NK-92 treated with Interleukin-12 subunit alpha and Interleukin-12 subunit beta, amount 100 ng/mL, for 24 hours (cell line): ENCODE results near the gene GABARAPL2.
"Not testable (repeated sequence)": the region's sequence is repeated elsewhere in the genome, so short reads cannot be mapped to it uniquely, and the experiment has no call there.

Source experiments
- DNase-seq: peaks from one replicate; lab custom pipeline; 2025; lab: John Stamatoyannopoulos, UW

Gene GABARAPL2

DNA sequence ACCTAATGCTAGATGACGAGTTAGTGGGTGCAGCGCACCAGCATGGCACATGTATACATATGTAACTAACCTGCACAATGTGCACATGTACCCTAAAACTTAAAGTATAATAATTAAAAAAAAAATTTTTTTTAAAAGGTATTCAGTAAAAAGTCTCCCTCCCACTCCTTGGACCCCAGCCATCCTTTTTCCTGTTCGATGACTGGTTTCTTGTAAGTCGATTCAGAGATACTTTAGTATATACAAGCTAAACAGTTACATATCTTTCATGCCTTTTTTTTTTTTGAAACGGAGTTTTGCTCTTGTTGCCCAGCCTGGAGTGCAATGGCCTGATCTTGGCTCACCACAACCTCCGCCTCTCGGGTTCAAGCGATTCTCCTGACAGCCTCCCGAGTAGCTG, 25.7 kb downstream of the GABARAPL2 start:
- DNase-seq: not testable (repeated sequence)

GRCh38 chr16:75593308-75593707, 27.1 kb downstream of the GABARAPL2 start:
- DNase-seq: no peak

DNA sequence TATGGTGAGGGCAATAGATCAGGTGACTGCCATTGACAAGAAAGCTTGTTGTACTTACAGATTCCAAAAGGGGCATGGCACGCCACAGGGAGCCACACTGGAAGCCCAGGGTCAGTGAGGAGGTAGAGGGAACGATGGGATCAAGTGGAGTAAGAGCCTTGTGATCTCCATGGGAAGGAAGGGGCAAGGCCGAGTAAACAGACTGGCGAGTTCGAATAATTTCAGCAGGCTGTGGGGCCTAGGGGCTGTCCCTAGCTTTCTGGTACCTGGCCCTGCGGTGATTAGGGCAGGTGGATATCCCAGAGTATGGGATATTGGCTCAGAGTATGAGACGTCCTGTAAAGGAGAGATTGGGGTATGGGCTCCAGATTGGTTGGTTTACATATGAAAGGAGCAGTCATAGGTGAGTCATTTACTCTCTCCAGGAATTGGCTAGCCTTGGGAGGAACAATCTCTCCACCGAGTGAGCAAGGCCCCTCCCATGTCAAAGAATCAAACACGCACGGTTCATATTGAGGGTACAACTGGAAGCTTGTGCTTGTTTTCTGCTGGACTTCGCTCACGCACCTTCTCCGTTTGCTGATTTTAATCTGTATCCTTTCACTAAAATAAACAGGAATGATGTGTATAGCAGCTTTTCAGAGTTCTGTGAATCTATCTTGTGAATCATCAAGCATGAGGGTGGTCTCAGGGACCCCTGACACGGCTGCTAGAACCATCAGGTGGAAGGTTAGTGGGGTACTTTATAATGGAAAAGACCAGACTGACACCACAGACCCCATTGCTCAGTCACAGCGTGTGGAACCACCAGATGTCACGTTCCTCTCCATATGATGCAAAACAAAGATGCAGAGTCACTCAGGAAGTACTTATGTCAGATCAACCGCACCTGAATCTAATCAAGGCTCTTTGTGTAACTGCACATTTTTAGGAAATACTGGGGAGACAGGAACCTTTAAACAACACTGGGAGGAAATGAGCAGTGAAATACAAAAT, 27.9 kb downstream of the GABARAPL2 start:
- no peak for DNase-seq

DNA sequence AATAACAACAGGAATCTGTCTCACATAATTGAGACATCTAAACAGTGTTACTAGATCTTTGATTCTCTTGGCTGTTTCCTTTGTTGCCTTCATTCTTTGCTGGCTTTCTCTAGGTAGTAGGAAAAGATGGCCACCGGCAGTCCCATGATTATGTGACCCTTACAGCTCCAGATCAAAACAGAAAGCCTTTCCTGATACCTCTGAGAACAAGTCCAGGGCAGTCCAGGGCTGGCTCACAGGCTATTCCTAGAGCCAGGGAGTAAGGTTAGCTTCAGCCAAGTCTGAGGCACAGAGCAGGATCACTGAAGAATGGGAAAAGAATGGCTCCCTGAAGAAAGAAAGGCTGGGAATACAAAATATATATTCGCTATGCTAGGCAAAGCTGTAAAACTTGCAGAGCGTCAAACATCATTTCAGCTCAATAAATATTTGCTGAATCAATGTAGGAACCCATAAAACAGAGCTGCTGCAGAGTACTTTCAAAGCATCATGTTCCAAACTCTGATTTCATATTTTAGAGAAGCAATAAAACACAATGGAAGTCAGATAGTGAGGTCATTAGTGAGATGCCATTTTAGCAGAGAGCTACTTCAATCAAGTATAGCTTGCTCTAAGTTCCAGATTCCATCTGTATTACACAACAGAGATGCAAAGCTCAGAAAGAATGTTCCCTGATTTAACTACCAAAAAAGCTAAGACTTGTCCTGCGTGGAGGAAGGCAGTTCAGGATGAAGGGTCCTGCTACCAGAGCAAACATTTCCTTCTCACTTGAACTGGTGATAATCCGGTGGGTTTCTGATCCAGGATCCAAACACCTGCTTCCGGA, 33.5 kb downstream of the GABARAPL2 start:
- DNase-seq: no peak

- no peak for DNase-seq
These were observed 37.1 kb downstream of the GABARAPL2 start for GRCh38 chr16:75603241-75603640.

- no peak for DNase-seq
These were observed 40.3 kb downstream of the GABARAPL2 start for GRCh38 chr16:75606507-75606906.

GRCh38 chr16:75614066-75614897, 48.1 kb downstream of the GABARAPL2 start:
- DNase-seq: no peak

GRCh38 chr16:75615619-75616018, 49.4 kb downstream of the GABARAPL2 start:
- DNase-seq: no peak

GRCh38 chr16:75616521-75617010, 50.4 kb downstream of the GABARAPL2 start:
- DNase-seq: no peak

DNA sequence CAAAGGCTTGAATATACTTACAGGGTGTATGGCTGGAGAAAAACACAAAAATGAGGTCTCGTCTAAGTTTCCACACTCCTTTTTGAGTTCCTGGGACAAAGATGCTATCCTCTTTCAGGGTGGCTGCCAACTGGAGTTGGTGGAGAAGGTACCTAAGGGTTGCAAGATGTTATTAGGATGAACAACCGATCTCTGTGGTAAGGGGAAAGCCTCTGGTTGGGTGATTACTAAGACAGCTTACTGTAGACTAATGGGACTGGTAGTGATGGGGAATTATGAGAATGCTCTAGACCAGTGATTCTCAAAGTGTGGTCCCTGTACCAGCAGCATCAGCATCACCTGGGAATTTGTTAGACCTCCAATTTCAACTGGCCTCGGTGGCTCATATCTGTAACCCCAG, 50.9 kb downstream of the GABARAPL2 start:
- no peak for DNase-seq

DNA sequence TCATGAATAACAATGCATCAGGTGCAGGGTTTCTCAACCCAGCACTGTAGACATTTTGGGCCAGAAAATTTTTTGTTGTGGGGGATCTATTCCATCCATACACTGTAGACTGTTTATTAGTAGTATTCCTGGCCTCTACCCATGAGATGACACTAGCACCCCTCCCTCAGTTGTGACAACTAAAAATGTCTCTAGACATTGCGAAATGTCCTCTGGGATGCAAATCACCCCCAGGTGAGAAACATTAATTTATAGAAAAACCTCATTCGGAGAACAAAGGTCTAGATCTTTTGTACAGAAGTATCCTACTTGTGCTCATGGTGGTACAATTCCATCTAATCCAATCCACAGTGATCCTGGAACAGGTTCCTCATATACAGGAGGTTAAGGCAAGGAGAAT, 52.6 kb downstream of the GABARAPL2 start:
- no peak for DNase-seq

- DNase-seq: no peak
These were observed 54.4 kb downstream of the GABARAPL2 start for GRCh38 chr16:75620326-75621169.

DNA sequence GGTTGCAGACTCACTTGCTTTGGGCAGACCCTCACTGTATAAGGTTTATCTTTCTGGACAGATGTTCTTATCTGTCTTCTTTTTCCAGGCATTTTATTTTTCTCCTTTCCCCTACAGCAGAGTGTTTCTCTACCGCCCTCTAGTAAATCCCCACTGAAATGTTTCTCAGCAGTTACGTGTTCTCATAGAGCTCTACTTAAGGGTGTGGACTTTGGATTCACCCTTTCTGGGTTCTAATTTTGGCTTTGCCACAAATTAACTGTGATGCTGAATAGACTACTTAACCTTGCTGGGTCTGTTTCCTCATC, 54.9 kb downstream of the GABARAPL2 start:
- DNase-seq: no peak

DNA sequence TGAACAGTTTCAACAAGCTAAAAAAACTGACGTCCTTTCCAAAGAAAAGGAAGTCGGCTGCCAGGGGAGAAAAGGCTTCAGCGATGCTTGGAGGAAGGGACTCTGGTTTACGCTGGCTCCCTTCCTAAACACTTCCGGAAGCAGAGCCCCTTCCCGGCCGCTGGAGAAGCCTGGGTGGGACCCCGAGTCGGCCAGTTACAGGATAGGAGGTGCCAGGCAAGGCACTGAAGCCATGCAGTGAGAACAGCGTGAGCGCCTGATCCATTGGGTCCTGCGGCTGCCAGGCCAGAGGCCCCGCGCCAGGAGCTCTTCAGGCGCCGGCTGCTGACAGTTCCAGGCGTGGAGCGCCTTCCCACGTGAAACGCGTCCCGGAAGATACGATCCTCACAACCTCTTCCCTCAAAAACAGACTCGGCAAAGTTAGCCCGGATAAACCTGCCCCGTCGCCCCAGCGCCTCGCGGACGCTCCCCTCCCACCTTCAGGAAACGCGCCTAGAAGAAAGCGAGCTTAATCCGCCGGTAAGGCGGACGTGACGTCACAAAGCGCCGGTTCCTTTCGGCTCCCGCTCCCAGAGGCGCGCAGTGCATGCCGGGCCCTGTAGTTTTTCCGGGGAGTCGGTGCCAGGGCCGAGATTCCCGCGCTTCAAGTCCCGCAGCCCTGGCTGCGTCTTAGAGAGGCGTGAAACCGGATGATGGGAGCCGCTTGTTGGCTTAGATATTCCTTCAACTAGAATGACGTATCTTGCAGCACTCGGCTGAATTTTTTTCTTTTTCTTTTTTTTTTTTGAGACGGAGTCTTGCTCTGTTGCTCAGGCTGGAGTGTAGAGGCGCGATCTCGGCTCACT, 56.8 kb downstream of the GABARAPL2 start, which contains the start of gene ADAT1:
Gene ADAT1, minus strand, starts transcription at position 521 of the 845 bp plus-strand sequence. CDS start 2,482 bp downstream, outside the sequence.
- peak; percentile 88 for DNase-seq

DNA sequence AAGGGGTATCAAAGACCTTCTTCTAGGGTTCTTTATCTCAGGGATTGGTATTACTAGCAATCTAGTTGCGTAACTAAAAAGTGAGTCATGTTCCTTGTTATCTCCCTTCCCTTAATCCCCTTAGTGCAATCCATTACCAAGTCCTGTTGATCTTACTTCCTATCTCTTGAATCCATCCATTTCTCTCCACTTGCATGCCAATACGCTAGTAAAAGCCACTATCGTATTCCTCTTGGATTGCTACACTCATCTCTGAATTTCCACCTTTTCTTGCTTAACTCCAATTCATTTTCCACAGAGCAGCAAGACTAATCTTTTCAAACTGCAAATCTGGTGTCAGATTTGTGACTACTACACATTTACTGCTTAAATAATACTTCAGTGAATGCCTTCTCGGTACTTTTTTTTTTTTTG, 58.7 kb downstream of the GABARAPL2 start:
- no peak for DNase-seq

- no peak for DNase-seq
These were observed 60.6 kb downstream of the GABARAPL2 start for GRCh38 chr16:75626806-75627205.
